ENCODE measurements around the gene GLYATL2.

GRCh38 chr11:58837707-58838388 lies 6.7 kb downstream of the GLYATL2 start:
- TF ChIP-seq, protein P1, sequence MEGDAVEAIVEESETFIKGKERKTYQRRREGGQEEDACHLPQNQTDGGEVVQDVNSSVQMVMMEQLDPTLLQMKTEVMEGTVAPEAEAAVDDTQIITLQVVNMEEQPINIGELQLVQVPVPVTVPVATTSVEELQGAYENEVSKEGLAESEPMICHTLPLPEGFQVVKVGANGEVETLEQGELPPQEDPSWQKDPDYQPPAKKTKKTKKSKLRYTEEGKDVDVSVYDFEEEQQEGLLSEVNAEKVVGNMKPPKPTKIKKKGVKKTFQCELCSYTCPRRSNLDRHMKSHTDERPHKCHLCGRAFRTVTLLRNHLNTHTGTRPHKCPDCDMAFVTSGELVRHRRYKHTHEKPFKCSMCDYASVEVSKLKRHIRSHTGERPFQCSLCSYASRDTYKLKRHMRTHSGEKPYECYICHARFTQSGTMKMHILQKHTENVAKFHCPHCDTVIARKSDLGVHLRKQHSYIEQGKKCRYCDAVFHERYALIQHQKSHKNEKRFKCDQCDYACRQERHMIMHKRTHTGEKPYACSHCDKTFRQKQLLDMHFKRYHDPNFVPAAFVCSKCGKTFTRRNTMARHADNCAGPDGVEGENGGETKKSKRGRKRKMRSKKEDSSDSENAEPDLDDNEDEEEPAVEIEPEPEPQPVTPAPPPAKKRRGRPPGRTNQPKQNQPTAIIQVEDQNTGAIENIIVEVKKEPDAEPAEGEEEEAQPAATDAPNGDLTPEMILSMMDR (IDR thresholded peaks at IDR 0.05): no peak
- TF ChIP-seq EP300 (IDR thresholded peaks at IDR 0.05) (no peak), POLR2AphosphoS5 (IDR thresholded peaks at IDR 0.05) (no peak)

All from gastroesophageal sphincter (tissue), 3 donors.